Astrocyte (in vitro differentiated cells and primary cell): Measurements from ENCODE around the gene LRP1B. TPM values are rescaled to one million over a fixed set of nuclear protein-coding genes. Genes with fewer than 3 reads are reported as not detected.

Source experiments
- DNase-seq: peaks from one replicate; pipeline ENCODE4 v3.0.0-alpha.2; 2010; ENCODE audit warnings: low read depth
- FAIRE-seq: peaks from 2 replicates; lab custom pipeline; 2011; peaks lifted over from hg19 to GRCh38; lab: Jason Lieb, UNC
- H2AFZ ChIP-seq: 2 replicates; pipeline ENCODE4 v1.6.0; 2012; ENCODE audit warnings: low read depth, low read length, inconsistent platforms
- H3K27ac ChIP-seq: 2 replicates; pipeline ENCODE4 v1.5.1; 2011; ENCODE audit warnings: low read depth, low read length, inconsistent platforms
- H3K27me3 ChIP-seq: 2 replicates; pipeline ENCODE4 v1.6.0; 2011; ENCODE audit warnings: low read length, inconsistent platforms; ENCODE audit not compliant: insufficient read depth
- H3K36me3 ChIP-seq: 2 replicates; pipeline ENCODE4 v1.5.1; 2011; ENCODE audit warnings: low read length, inconsistent platforms; ENCODE audit not compliant: insufficient read depth
- H3K4me1 ChIP-seq: 2 replicates; pipeline ENCODE4 v1.5.1; 2011; ENCODE audit warnings: low read length, inconsistent platforms; ENCODE audit not compliant: insufficient read depth
- H3K4me2 ChIP-seq: 2 replicates; pipeline ENCODE4 v1.6.0; 2012; ENCODE audit warnings: low read length, inconsistent platforms
- H3K4me3 ChIP-seq: 2 replicates; pipeline ENCODE4 v1.5.1; 2011; ENCODE audit warnings: low read depth, mild to moderate bottlenecking, low read length, inconsistent platforms; ENCODE audit not compliant: insufficient read depth
- H3K79me2 ChIP-seq: 2 replicates; pipeline ENCODE4 v1.6.0; 2012; ENCODE audit warnings: mild to moderate bottlenecking, low read length, inconsistent platforms; ENCODE audit not compliant: insufficient read depth
- H3K9ac ChIP-seq: 2 replicates; pipeline ENCODE4 v1.6.0; 2012; ENCODE audit warnings: mild to moderate bottlenecking, low read length, inconsistent platforms
- H3K9me3 ChIP-seq: 2 replicates; pipeline ENCODE4 v1.5.1; 2012; ENCODE audit warnings: low read depth, mild to moderate bottlenecking, low read length, inconsistent platforms; ENCODE audit not compliant: insufficient read depth
- H4K20me1 ChIP-seq: 2 replicates; pipeline ENCODE4 v1.6.0; 2012; ENCODE audit warnings: low read length, inconsistent platforms; ENCODE audit not compliant: insufficient read depth
- H3K27ac Mint-ChIP-seq: one replicate; pipeline ENCODE4 v1.8.0; 2021; ENCODE audit warnings: mild to moderate bottlenecking, mixed read lengths; ENCODE audit not compliant: unreplicated experiment
- H3K27me3 Mint-ChIP-seq: one replicate; pipeline ENCODE4 v1.8.0; 2021; ENCODE audit warnings: low read depth, mixed read lengths; ENCODE audit not compliant: unreplicated experiment
- H3K36me3 Mint-ChIP-seq: one replicate; pipeline ENCODE4 v1.8.0; 2021; ENCODE audit warnings: low read depth, mixed read lengths; ENCODE audit not compliant: unreplicated experiment
- H3K4me1 Mint-ChIP-seq: one replicate; pipeline ENCODE4 v1.8.0; 2021; ENCODE audit warnings: low read depth, mixed read lengths; ENCODE audit not compliant: unreplicated experiment
- H3K4me3 Mint-ChIP-seq: one replicate; pipeline ENCODE4 v1.8.0; 2021; ENCODE audit warnings: mild to moderate bottlenecking, moderate library complexity, mixed read lengths; ENCODE audit not compliant: unreplicated experiment
- H3K9me3 Mint-ChIP-seq: one replicate; pipeline ENCODE4 v1.8.0; 2021; ENCODE audit warnings: mild to moderate bottlenecking, mixed read lengths; ENCODE audit not compliant: unreplicated experiment
- EZH2 ChIP-seq: IDR thresholded peaks from 2 replicates; pipeline ENCODE4 v1.6.1; 2012; ENCODE audit warnings: mild to moderate bottlenecking, low read length, inconsistent platforms; ENCODE audit not compliant: insufficient read depth
- total RNA-seq: library from RNA; stranded (reverse); gene quantifications from 2 replicates; pipeline ENCODE4 v1.2.1, GENCODE V29; 2021
- TF ChIP-seq, protein P1 (sequence below): IDR thresholded peaks from 2 replicates; pipeline ENCODE4 v1.5.1; 2011; ENCODE audit warnings: low read depth, mild to moderate bottlenecking, inconsistent platforms, low read length, moderate library complexity; ENCODE audit not compliant: insufficient read depth

Gene LRP1B
- total RNA-seq, 1 donor from 2014 or later, result 1.5 TPM

DNA sequence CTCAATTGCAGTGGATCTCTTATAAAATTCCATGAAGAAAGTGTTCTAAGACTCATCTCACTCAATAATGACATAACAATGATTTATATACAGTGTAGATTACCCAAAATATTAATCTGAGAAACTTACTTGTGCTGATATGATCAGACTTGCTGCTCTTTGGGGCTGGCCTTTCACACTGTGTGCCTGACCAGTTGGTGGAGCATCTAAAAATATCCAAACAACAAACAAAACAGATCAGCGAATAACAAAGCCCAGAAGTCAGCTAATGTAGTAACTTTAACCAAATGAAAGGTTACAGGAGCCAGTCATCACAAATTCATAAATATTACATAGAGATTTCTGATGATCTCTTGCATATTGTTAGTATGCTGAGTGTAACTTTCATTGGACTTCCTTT lies 1883.9 kb downstream of the LRP1B start:
- Histone ChIP-seq H4K20me1 (no peaks in the 10 kb centered on the region), H3K4me3 (no peak overlapping the region), H3K9ac (no peak overlapping the region), H3K27me3 (no peaks in the 10 kb centered on the region), H3K4me2 (no peak overlapping the region), H3K9me3 (no peaks in the 10 kb centered on the region), H3K4me1 (no peaks in the 10 kb centered on the region), H3K79me2 (no peaks in the 10 kb centered on the region), H3K36me3 (no peaks in the 10 kb centered on the region), H3K27ac (no peak overlapping the region), H2AFZ (no peak overlapping the region)
- Mint-ChIP-seq H3K36me3 (no peaks in the 10 kb centered on the region), H3K4me1 (no peaks in the 10 kb centered on the region), H3K4me3 (no peak overlapping the region), H3K9me3 (no peaks in the 10 kb centered on the region), H3K27ac (no peak overlapping the region), H3K27me3 (no peaks in the 10 kb centered on the region)
- FAIRE-seq, result no peak
- DNase-seq, result no peak
- no peak for TF ChIP-seq EZH2
- TF ChIP-seq, protein P1, sequence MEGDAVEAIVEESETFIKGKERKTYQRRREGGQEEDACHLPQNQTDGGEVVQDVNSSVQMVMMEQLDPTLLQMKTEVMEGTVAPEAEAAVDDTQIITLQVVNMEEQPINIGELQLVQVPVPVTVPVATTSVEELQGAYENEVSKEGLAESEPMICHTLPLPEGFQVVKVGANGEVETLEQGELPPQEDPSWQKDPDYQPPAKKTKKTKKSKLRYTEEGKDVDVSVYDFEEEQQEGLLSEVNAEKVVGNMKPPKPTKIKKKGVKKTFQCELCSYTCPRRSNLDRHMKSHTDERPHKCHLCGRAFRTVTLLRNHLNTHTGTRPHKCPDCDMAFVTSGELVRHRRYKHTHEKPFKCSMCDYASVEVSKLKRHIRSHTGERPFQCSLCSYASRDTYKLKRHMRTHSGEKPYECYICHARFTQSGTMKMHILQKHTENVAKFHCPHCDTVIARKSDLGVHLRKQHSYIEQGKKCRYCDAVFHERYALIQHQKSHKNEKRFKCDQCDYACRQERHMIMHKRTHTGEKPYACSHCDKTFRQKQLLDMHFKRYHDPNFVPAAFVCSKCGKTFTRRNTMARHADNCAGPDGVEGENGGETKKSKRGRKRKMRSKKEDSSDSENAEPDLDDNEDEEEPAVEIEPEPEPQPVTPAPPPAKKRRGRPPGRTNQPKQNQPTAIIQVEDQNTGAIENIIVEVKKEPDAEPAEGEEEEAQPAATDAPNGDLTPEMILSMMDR, result no peak

DNA sequence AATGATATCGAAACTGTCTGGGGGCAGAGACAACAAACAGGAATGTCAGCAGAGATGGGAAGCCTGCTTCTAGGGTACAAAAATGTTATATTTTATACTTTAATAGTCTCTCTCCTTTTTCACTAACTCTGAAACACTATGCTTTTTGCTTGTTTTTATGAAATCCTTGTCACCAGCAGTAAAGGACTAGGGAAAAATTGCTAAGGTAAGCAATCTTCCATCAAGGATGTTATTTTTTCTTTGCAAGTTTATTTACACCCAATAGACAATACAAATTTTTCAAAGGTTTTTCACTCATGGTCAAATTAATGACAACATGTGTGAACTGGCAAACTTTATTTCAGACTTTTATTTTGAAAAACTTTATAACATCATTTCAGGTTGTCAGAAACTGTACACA lies 1884.8 kb downstream of the LRP1B start:
- Histone ChIP-seq H3K9me3 (no peaks in the 10 kb centered on the region), H3K79me2 (no peaks in the 10 kb centered on the region), H3K27ac (no peak overlapping the region), H3K4me2 (no peak overlapping the region), H4K20me1 (no peaks in the 10 kb centered on the region), H3K9ac (no peak overlapping the region), H3K4me3 (no peak overlapping the region), H3K27me3 (no peaks in the 10 kb centered on the region), H3K4me1 (no peaks in the 10 kb centered on the region), H2AFZ (no peak overlapping the region), H3K36me3 (no peaks in the 10 kb centered on the region)
- Mint-ChIP-seq H3K4me3 (no peak overlapping the region), H3K36me3 (no peaks in the 10 kb centered on the region), H3K27me3 (no peaks in the 10 kb centered on the region), H3K27ac (no peak overlapping the region), H3K4me1 (no peaks in the 10 kb centered on the region), H3K9me3 (no peaks in the 10 kb centered on the region)
- FAIRE-seq, result no peak
- TF ChIP-seq EZH2, result no peak
- TF ChIP-seq, protein P1, result no peak
- no peak for DNase-seq

DNA sequence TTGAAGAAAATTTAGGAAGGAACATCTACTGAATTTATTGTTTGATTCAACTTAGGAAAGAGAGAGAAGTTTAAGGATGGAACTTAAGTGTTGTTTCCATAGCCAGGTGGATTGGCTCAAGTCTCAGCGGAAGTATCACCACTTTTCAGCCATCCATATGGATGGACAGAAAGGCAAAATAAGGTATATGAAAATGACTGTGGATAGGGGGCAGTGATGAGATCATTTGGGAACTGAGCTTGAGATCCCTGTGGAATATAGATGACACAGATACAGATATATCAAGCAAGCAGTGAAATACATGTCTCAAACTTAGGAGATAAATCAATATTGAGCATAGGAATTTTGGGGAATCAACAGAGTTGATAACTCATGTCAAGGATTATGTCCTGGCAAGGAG lies 1887.9 kb downstream of the LRP1B start:
- Histone ChIP-seq H3K4me3 (no peak overlapping the region), H2AFZ (no peak overlapping the region)
- H3K27ac Mint-ChIP-seq, result no peak overlapping the region

More for the DNA sequence above, 1887.9 kb downstream of the LRP1B start:
- DNase-seq, result no peak
- TF ChIP-seq, protein P1, result no peak
- no peak for TF ChIP-seq EZH2
- H3K9me3 Mint-ChIP-seq, result no peaks in the 10 kb centered on the region
- no peak overlapping the region for H3K27ac ChIP-seq
- H3K9me3 ChIP-seq, result no peaks in the 10 kb centered on the region
- no peaks in the 10 kb centered on the region for H3K27me3 Mint-ChIP-seq
- H3K4me2 ChIP-seq, result no peak overlapping the region
- H3K79me2 ChIP-seq, result no peaks in the 10 kb centered on the region
- H3K36me3 Mint-ChIP-seq, result no peaks in the 10 kb centered on the region
- H3K4me1 ChIP-seq, result no peaks in the 10 kb centered on the region
- H3K36me3 ChIP-seq, result no peaks in the 10 kb centered on the region
- H4K20me1 ChIP-seq, result no peaks in the 10 kb centered on the region
- H3K27me3 ChIP-seq, result no peaks in the 10 kb centered on the region
- H3K4me3 Mint-ChIP-seq, result no peak overlapping the region
- FAIRE-seq, result no peak
- no peaks in the 10 kb centered on the region for H3K4me1 Mint-ChIP-seq
- no peak overlapping the region for H3K9ac ChIP-seq
